NCI-H187 (cell line): ENCODE results near the gene WNT7B.

Experiments used
- DNase-seq, 2 experiments: peaks; one replicate each; lab custom pipeline; 2025; lab: John Stamatoyannopoulos, UW

WNT7B gene

GRCh38 chr22:45887202-45888131 is 89.5 kb downstream of the WNT7B start:
- no peak for DNase-seq

DNA sequence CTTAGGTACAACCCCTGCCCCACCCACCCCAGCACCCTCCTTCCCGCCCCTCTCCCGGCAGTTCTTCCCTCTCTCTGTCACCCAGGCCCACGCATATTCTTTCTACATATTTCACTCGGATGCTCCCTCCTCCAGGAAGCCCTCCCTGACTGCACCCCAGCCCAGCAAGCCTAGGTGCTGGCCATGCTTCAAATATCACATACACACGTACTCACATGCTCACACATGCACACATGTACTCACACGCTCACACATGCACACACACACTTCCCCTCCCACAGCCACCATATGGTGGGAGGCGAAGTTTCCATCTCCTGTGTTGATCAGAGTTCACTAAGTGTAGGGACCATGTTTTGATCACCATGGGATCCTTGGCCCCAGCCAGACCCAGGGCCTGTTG is 90.4 kb downstream of the WNT7B start:
- DNase-seq: no peak

GRCh38 chr22:45885941-45886395 is 91.0 kb downstream of the WNT7B start:
- DNase-seq: no peak

DNA sequence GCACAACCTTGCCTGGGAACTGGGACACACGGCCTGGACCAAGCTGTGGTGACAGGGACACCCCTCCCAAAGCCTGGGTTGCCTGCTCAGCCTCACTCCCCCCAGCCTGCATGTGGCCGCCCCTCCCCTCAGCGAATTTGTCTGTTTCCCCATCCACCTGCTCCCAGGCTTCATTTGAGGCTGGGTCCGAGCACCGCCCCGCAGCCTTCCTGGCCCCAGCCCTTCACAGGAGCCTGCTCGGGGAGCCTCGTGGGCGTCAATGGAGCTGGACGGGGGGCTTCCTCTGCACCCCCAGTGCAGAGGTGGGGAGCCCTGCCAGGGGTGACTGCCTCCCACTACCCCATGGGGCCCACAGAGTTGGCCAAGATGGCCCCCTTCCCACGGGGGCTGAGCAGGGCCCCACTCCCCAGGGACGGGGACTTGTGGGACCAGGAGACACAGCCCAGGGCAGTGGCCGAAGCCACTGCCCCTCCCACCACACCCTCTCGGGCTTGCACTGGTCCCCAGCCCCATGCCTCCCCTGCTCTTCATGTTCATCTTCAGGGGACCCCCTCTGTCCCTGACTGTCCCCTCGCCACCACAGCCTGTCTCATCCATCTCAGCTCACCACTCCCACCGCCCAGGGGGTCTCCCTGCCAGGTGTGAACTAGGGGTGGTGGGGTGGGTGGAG is 91.7 kb downstream of the WNT7B start:
- no peak for DNase-seq

DNA sequence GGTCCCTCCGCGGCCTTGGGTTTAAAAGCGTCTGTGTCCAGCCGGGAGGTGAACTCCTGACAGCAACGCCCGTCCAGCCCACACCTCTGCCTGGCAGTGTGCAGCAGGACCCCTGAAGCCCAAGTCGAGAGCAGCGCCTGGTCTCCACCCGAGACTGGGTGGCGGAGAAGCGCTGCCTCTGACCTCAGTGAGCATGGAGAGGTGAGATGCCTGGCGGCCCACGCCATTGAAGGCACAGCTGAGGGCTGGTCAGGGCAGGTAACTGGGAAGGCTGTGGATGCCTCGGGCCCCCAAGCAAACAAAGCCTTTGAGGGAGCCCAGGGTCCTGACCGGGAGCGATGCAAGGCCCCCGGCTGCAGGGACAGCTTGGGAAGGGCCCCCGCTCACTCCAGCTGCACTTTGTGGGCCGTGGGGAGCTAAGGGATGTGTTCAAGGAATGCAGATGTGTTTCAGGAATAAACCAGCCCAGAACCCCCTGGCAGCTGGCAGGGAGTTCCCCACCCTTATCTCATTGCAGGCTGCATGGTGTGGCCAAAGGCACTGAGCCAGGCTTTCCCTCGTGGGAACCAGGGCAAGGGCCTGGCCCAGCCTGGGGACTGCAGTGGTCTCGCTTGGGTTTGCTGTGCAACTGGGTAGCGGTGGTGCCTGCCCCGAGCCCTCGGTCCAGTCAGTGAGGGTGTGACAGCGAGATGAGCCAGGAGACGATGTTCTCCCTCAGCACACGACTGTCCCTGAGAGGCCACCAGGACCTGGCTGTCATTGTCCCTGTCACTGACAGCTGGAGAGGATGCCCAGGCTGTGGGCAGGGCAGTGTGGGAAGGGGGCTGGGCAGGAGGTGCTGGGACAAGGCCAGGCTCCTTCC is 92.5 kb downstream of the WNT7B start:
- no peak for DNase-seq

DNA sequence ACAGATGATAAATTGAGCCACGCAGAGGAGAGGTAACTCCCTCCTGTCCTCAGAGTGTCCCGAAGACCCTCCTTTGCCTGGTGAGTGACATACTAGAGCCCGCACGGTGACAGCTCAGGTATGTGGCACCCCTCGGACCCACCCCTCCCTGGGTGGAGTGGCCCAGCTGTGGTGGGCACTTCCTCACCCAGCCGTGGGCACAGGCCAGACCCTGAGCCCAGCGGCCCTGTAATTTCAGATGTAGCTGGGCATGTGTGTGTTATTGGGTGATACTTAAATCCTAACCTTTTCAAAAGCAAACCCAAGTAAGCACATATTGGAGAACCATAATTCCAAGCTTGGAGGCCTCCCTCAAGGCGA is 93.2 kb downstream of the WNT7B start:
- no peak for DNase-seq

- no peak for DNase-seq
Observed at GRCh38 chr22:45882881-45883810, 93.8 kb downstream of the WNT7B start.

DNA sequence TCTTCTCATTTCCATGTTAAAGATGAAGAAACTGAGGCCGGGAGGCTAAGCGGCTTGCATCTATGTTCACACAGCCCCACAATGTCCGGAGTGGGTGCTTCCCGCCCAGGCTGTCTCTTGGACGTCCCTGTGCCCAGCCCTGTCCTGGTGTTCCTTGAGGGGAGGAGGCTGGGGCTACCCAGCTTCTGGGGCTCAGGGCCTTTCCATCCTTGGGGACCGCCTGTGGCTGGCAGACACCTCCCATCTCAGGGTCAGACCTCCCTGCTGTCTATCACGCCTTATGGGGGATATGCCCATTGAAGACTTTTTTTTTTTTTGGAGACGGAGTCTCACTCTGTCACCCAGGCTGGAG is 95.5 kb downstream of the WNT7B start:
- DNase-seq: no peak

GRCh38 chr22:45880716-45881523 is 96.0 kb downstream of the WNT7B start:
- no peak for DNase-seq

DNA sequence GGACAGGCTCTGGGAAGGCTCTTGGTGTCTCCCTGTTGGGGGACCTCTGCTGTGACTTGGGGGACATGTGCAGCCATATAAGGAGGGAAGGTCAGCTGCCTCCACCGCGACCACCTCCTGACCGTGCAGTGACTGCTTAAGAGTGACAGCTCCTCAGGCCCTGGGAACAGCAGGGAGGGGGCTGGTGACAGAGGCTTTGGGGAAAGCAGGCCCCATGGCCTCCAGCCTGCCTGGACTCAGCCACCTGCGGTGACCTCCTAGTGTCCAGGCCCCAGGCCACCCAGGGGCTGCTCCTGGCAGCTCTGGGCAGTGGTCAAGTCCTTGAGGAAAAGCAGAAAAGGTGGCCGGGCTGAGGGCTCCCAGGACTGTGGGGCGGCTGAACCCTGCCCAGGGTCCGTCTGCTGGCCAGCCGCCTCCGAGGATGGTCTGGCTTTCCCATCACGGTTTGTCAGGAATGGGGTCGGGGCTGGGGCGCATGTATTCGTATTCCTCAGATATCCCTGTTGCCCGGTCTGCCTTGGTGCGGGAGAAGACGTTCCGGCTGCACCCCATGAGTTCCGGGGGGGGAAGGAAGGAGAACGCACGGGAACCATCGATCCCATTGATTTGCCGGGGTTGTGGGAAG is 96.8 kb downstream of the WNT7B start:
- no peak for DNase-seq

- DNase-seq: no peak
Observed at GRCh38 chr22:45879552-45879949, 97.4 kb downstream of the WNT7B start.

- DNase-seq: no peak
Observed at GRCh38 chr22:45878901-45879551, 97.9 kb downstream of the WNT7B start.

GRCh38 chr22:45878051-45878781 is 98.7 kb downstream of the WNT7B start:
- no peak for DNase-seq

DNA sequence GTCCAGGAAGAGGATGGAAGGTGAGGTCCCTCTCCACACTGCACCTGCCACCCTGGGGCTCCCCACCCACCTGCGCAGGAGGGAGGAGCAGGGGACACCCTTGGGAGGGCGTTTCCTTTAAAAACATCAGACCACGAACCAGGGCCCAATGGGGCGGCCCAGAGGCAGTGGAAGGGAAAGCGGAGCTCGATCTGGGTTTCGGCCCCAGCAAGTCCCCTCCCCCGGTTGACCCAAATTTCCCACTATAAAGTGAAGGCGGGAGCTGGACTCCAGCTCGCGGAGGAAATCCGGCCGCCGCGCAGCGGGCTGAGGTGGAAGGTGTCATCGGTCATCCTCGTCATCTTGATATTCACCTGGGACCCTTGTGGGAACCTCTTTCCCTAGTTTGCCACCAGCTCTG is 99.3 kb downstream of the WNT7B start:
- DNase-seq: no peak

DNA sequence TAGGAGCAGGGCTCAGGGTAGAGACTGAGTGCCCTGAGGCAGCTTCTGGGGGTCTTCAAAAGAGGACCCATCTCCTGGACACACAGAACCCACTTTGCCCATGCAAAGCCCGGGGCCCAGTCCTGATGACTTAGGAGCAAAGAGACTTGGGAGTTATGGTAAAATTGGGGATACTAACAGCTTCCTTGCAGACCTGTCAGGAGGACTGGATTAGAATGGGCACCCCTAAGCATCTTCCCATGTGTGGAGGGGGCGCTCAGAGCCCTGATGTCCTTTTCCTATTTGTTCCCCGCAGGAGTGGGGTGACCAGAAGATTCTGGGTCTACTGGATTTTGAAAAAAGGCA is 100.0 kb downstream of the WNT7B start:
- DNase-seq: no peak

DNA sequence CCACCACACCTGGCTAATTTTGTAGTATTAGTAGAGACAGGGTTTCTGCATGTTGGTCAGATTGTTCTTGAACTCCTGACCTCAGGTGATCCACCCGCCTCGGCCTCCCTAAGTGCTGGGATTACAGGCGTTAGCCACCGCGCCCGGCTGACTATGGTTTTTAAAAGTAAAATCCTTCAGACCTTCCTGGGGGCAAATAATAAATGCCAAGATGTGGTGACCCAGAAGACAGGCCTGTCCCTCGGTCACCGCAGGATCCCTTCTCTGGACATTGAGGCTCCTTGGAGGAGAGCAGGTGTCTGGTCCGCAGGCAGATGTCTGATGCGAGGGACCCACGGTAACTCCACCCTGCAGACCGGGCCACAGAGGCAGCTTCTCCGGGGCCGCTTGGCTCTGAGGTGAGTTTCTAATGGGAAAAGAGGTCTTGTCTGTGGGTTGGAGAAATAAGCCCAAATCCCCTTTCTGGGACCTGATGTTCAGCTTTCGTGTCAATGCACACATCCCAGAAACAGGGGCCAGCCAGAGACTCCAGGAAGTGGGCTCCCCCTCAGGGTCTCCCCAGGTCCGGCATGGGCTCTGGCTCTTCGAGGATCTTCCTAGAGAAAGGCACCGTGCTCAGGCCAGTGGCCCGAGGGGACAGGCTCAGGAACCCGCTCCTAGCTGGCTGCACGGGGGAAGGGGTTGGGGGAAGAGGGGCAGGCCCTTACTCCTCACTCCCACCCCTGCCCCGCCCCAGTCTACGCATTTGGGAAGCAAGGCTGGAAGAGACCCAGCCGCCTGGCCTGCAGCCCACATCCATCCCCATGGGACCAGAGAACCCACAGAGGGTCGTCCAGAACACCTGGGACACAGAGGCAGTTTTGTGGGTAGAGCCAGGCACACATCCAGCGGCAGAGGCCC is 100.6 kb downstream of the WNT7B start:
- no peak for DNase-seq

DNA sequence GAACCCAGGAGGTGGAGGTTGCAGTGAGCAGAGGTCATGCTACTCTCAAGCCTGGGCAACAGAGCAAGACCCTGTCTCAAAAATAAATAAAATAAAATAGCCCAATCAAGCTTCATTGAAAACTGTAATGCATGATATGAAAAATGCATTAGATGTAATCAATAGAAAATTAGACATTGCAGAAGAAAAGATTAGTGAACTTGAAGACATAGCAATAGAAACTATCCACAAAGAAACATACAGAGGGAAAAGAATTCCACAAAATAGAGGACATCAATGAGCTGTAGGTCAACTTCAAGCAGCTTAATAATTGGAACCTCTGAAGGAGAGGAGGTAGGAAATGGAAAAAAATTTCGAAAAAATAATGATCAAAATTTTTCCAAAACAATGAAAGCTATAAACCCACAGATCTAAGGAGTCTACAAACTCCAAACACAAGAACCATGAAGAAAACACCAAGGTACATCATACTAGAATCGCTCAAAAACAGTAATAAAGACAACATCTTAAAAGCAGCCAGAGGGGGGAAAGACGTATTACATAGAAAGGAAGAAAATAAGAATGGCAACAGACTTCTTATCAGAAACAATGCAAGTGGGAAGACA is 104.2 kb downstream of the WNT7B start:
- no peak for DNase-seq

- DNase-seq: no peak
Observed at GRCh38 chr22:45871721-45872120, 105.2 kb downstream of the WNT7B start.
